ENCODE data around the gene LMTK3. TPM values are rescaled to one million over a fixed set of nuclear protein-coding genes. Genes with fewer than 3 reads are reported as not detected.

The LMTK3 gene
- total and polyA plus RNA-seq, 2 of the 13 experiments (the other 11 are each of a cell fraction or from before 2014, with no cell fraction given), result 0.18 to 0.29 TPM

- 0 out of 2 replicates have a peak, but pooled peaks have one; percentile 25 for TF ChIP-seq DNMT1 (CRISPR knock-in tag; IDR thresholded peaks at IDR 0.05)
- TF ChIP-seq ZNF326 (CRISPR knock-in tag; IDR thresholded peaks at IDR 0.05; ENCODE audit: borderline replicate concordance), result no peak
- TF ChIP-seq JDP2 (CRISPR knock-in tag; IDR thresholded peaks at IDR 0.05; ENCODE audit: borderline replicate concordance), result no peak; the same call in 1 of the 2 replicates
- peak; percentile 86 for TF ChIP-seq ETV5 (CRISPR knock-in tag; IDR thresholded peaks at IDR 0.05; ENCODE audit: borderline replicate concordance)
- TF ChIP-seq ZNF646 (CRISPR knock-in tag; IDR thresholded peaks at IDR 0.05), result no peak
- TF ChIP-seq KDM3A (CRISPR knock-in tag; IDR thresholded peaks at IDR 0.05; ENCODE audit: low read depth), result peak; percentile 92
- TF ChIP-seq MED1 (CRISPR knock-in tag; IDR thresholded peaks at IDR 0.05), result peak; percentile 91
- peak; percentile 74; the same call in 1 of the 2 replicates for TF ChIP-seq ZBTB7B (CRISPR knock-in tag; IDR thresholded peaks at IDR 0.05)
- no peak for TF ChIP-seq ATF6 (CRISPR knock-in tag; conservative IDR thresholded peaks at IDR 0.05)
- peak; percentile 83 for TF ChIP-seq SALL2 (CRISPR knock-in tag; IDR thresholded peaks at IDR 0.05)
- peak; percentile 98 for TF ChIP-seq HDAC2 (CRISPR knock-in tag; IDR thresholded peaks at IDR 0.05)
- TF ChIP-seq ATRX (CRISPR knock-in tag; IDR thresholded peaks at IDR 0.05; ENCODE audit: borderline replicate concordance), result no peak
- TF ChIP-seq DDIT3 (CRISPR knock-in tag; IDR thresholded peaks at IDR 0.05), result no peak
- peak; percentile 74 for TF ChIP-seq KAT8 (CRISPR knock-in tag; IDR thresholded peaks at IDR 0.05)
- TF ChIP-seq CCDC6 (CRISPR knock-in tag; IDR thresholded peaks at IDR 0.05), result peak; percentile 34; the same call in 1 of the 2 replicates
- TF ChIP-seq POLR2A (IDR thresholded peaks at IDR 0.05; ENCODE audit: insufficient read depth in 1 of 2, low read depth in 2 of 2, low read length in 2 of 2), result no peak
- no peak for TF ChIP-seq ZNF10 (CRISPR knock-in tag; IDR thresholded peaks at IDR 0.05; ENCODE audit: borderline replicate concordance, low read depth)
- TF ChIP-seq SATB2 (CRISPR knock-in tag; IDR thresholded peaks at IDR 0.05), result no peak
- TF ChIP-seq ZBTB26 (CRISPR knock-in tag; IDR thresholded peaks at IDR 0.05; ENCODE audit: borderline replicate concordance), result peak; percentile 61; the same call in 1 of the 2 replicates
- TF ChIP-seq ISL2 (CRISPR knock-in tag; IDR thresholded peaks at IDR 0.05), result peak; percentile 92
These were observed 46.5 kb upstream of the LMTK3 start (continued) for GRCh38 chr19:48558018-48558684.

Measured in HepG2 (cell line).